Measurements from ENCODE around the gene TSPAN5. TPM values are rescaled to one million over a fixed set of nuclear protein-coding genes. Genes with fewer than 3 reads are reported as not detected.
"Not testable (repeated sequence)": the region's sequence is repeated elsewhere in the genome, so short reads cannot be mapped to it uniquely, and the experiment has no call there.

Gene TSPAN5
- total and polyA plus RNA-seq, 2 donors: 4.7 to 10.3 TPM

- WGBS: 92% methylated on average over 7 of the region's 7 CpGs
- Histone ChIP-seq H3K27me3 (ENCODE audit: control insufficient read depth in 2 of 2, insufficient read depth in 1 of 2, low read length in 1 of 2) (no peaks in the 10 kb centered on the region), H3K4me1 (ENCODE audit: control insufficient read depth in 2 of 2, insufficient read depth in 2 of 2, low read length in 2 of 2) (peaks cover 0 to 3% of the 10 kb centered on the region in 2 donors), H3K36me3 (ENCODE audit: control insufficient read depth in 2 of 2, insufficient read depth in 2 of 2, low read length in 1 of 2) (no peaks in the 10 kb centered on the region), H3K27ac (ENCODE audit: low read depth in 1 of 2, low read length in 1 of 2) (no peak overlapping the region), H3K4me3 (ENCODE audit: low read length in 2 of 2) (no peak overlapping the region), H3K9me3 (ENCODE audit: control insufficient read depth in 2 of 2, insufficient read depth in 1 of 2, low read length in 1 of 2) (peaks cover 0 to 4% of the 10 kb centered on the region in 2 donors)
- no peak for DNase-seq (ENCODE audit: low read depth in 6 of 9, low spot score in 9 of 9)
These were observed 172.5 kb downstream of the TSPAN5 start for GRCh38 chr4:98485816-98486345.

GRCh38 chr4:98484031-98484430, 174.4 kb downstream of the TSPAN5 start:
- 97% methylated on average over 3 of the region's 3 CpGs for WGBS
- no peak overlapping the region for H3K27ac ChIP-seq (ENCODE audit: low read depth in 1 of 2, low read length in 1 of 2)

GRCh38 chr4:98482847-98483806, 175.3 kb downstream of the TSPAN5 start:
- peaks cover 0 to 3% of the 10 kb centered on the region in 2 donors for H3K4me1 ChIP-seq (ENCODE audit: control insufficient read depth in 2 of 2, insufficient read depth in 2 of 2, low read length in 2 of 2)
- DNase-seq (ENCODE audit: low read depth in 6 of 9, low spot score in 9 of 9): peak in 2 of 9 donors; percentile 5 to 28
- H3K27ac ChIP-seq (ENCODE audit: low read depth in 1 of 2, low read length in 1 of 2): no peak overlapping the region
- H3K9me3 ChIP-seq (ENCODE audit: control insufficient read depth in 2 of 2, insufficient read depth in 1 of 2, low read length in 1 of 2): no peaks in the 10 kb centered on the region
- WGBS: 93% methylated on average over 10 of the region's 10 CpGs
- H3K27me3 ChIP-seq (ENCODE audit: control insufficient read depth in 2 of 2, insufficient read depth in 1 of 2, low read length in 1 of 2): no peaks in the 10 kb centered on the region
- no peak overlapping the region for H3K4me3 ChIP-seq (ENCODE audit: low read length in 2 of 2)
- peaks cover 0 to 6% of the 10 kb centered on the region in 2 donors for H3K36me3 ChIP-seq (ENCODE audit: control insufficient read depth in 2 of 2, insufficient read depth in 2 of 2, low read length in 1 of 2)

More at GRCh38 chr4:98484031-98484430, 174.4 kb downstream of the TSPAN5 start:
- Histone ChIP-seq H3K27me3 (ENCODE audit: control insufficient read depth in 2 of 2, insufficient read depth in 1 of 2, low read length in 1 of 2) (no peaks in the 10 kb centered on the region), H3K36me3 (ENCODE audit: control insufficient read depth in 2 of 2, insufficient read depth in 2 of 2, low read length in 1 of 2) (no peaks in the 10 kb centered on the region), H3K4me3 (ENCODE audit: low read length in 2 of 2) (no peak overlapping the region), H3K4me1 (ENCODE audit: control insufficient read depth in 2 of 2, insufficient read depth in 2 of 2, low read length in 2 of 2) (peaks cover 0 to 3% of the 10 kb centered on the region in 2 donors), H3K9me3 (ENCODE audit: control insufficient read depth in 2 of 2, insufficient read depth in 1 of 2, low read length in 1 of 2) (no peaks in the 10 kb centered on the region)
- no peak for DNase-seq (ENCODE audit: low read depth in 6 of 9, low spot score in 9 of 9)

- no peak overlapping the region for H3K4me3 ChIP-seq (ENCODE audit: low read length in 2 of 2)
- peaks cover 0 to 7% of the 10 kb centered on the region in 2 donors for H3K36me3 ChIP-seq (ENCODE audit: control insufficient read depth in 2 of 2, insufficient read depth in 2 of 2, low read length in 1 of 2)
- no peak overlapping the region for H3K27ac ChIP-seq (ENCODE audit: low read depth in 1 of 2, low read length in 1 of 2)
- H3K4me1 ChIP-seq (ENCODE audit: control insufficient read depth in 2 of 2, insufficient read depth in 2 of 2, low read length in 2 of 2): peaks cover 0 to 3% of the 10 kb centered on the region in 2 donors
- 85% methylated on average over 3 of the region's 3 CpGs for WGBS
- H3K9me3 ChIP-seq (ENCODE audit: control insufficient read depth in 2 of 2, insufficient read depth in 1 of 2, low read length in 1 of 2): no peaks in the 10 kb centered on the region
- no peak for DNase-seq (ENCODE audit: low read depth in 6 of 9, low spot score in 9 of 9)
- no peaks in the 10 kb centered on the region for H3K27me3 ChIP-seq (ENCODE audit: control insufficient read depth in 2 of 2, insufficient read depth in 1 of 2, low read length in 1 of 2)
These were observed 175.9 kb downstream of the TSPAN5 start for GRCh38 chr4:98482503-98482846.

- Histone ChIP-seq H3K4me3 (ENCODE audit: low read length in 2 of 2) (no peak overlapping the region), H3K27ac (ENCODE audit: low read depth in 1 of 2, low read length in 1 of 2) (no peak overlapping the region), H3K27me3 (ENCODE audit: control insufficient read depth in 2 of 2, insufficient read depth in 1 of 2, low read length in 1 of 2) (no peaks in the 10 kb centered on the region), H3K36me3 (ENCODE audit: control insufficient read depth in 2 of 2, insufficient read depth in 2 of 2, low read length in 1 of 2) (peaks cover 4 to 12% of the 10 kb centered on the region in 2 donors), H3K4me1 (ENCODE audit: control insufficient read depth in 2 of 2, insufficient read depth in 2 of 2, low read length in 2 of 2) (peaks cover 0 to 3% of the 10 kb centered on the region in 2 donors), H3K9me3 (ENCODE audit: control insufficient read depth in 2 of 2, insufficient read depth in 1 of 2, low read length in 1 of 2) (no peaks in the 10 kb centered on the region)
- 97% methylated on average over 3 of the region's 3 CpGs for WGBS
- no peak for DNase-seq (ENCODE audit: low read depth in 6 of 9, low spot score in 9 of 9)
These were observed 177.2 kb downstream of the TSPAN5 start for GRCh38 chr4:98481167-98481566.

- peaks cover 4 to 12% of the 10 kb centered on the region in 2 donors for H3K36me3 ChIP-seq (ENCODE audit: control insufficient read depth in 2 of 2, insufficient read depth in 2 of 2, low read length in 1 of 2)
- H3K9me3 ChIP-seq (ENCODE audit: control insufficient read depth in 2 of 2, insufficient read depth in 1 of 2, low read length in 1 of 2): no peaks in the 10 kb centered on the region
- WGBS: 87% methylated on average over 5 of the region's 5 CpGs
- H3K4me1 ChIP-seq (ENCODE audit: control insufficient read depth in 2 of 2, insufficient read depth in 2 of 2, low read length in 2 of 2): peaks cover 0 to 3% of the 10 kb centered on the region in 2 donors
- no peak overlapping the region for H3K27ac ChIP-seq (ENCODE audit: low read depth in 1 of 2, low read length in 1 of 2)
- H3K4me3 ChIP-seq (ENCODE audit: low read length in 2 of 2): no peak overlapping the region
- no peaks in the 10 kb centered on the region for H3K27me3 ChIP-seq (ENCODE audit: control insufficient read depth in 2 of 2, insufficient read depth in 1 of 2, low read length in 1 of 2)
- DNase-seq (ENCODE audit: low read depth in 6 of 9, low spot score in 9 of 9): no peak
These were observed 177.9 kb downstream of the TSPAN5 start for GRCh38 chr4:98480535-98480934.

- not testable (repeated sequence) for H3K27ac ChIP-seq (ENCODE audit: low read depth in 1 of 2, low read length in 1 of 2); H3K27me3 ChIP-seq (ENCODE audit: control insufficient read depth in 2 of 2, insufficient read depth in 1 of 2, low read length in 1 of 2); H3K4me1 ChIP-seq (ENCODE audit: control insufficient read depth in 2 of 2, insufficient read depth in 2 of 2, low read length in 2 of 2); H3K4me3 ChIP-seq (ENCODE audit: low read length in 2 of 2); DNase-seq (ENCODE audit: low read depth in 6 of 9, low spot score in 9 of 9); H3K9me3 ChIP-seq (ENCODE audit: control insufficient read depth in 2 of 2, insufficient read depth in 1 of 2, low read length in 1 of 2)
- H3K36me3 ChIP-seq (ENCODE audit: control insufficient read depth in 2 of 2, insufficient read depth in 2 of 2, low read length in 1 of 2): peaks cover 4 to 16% of the 10 kb centered on the region in 2 donors
- WGBS: 93% methylated on average over 2 of the region's 2 CpGs
These were observed 178.8 kb downstream of the TSPAN5 start for GRCh38 chr4:98479590-98479989.

- Histone ChIP-seq H3K36me3 (ENCODE audit: control insufficient read depth in 2 of 2, insufficient read depth in 2 of 2, low read length in 1 of 2) (peaks cover 4 to 18% of the 10 kb centered on the region in 2 donors), H3K4me1 (ENCODE audit: control insufficient read depth in 2 of 2, insufficient read depth in 2 of 2, low read length in 2 of 2) (no peaks in the 10 kb centered on the region), H3K9me3 (ENCODE audit: control insufficient read depth in 2 of 2, insufficient read depth in 1 of 2, low read length in 1 of 2) (no peaks in the 10 kb centered on the region), H3K27ac (ENCODE audit: low read depth in 1 of 2, low read length in 1 of 2) (no peak overlapping the region), H3K4me3 (ENCODE audit: low read length in 2 of 2) (no peak overlapping the region), H3K27me3 (ENCODE audit: control insufficient read depth in 2 of 2, insufficient read depth in 1 of 2, low read length in 1 of 2) (no peaks in the 10 kb centered on the region)
- 99% methylated on average over 9 of the region's 9 CpGs for WGBS
- DNase-seq (ENCODE audit: low read depth in 6 of 9, low spot score in 9 of 9): no peak
These were observed 181.5 kb downstream of the TSPAN5 start for GRCh38 chr4:98476891-98477290.

- Histone ChIP-seq H3K4me1 (ENCODE audit: control insufficient read depth in 2 of 2, insufficient read depth in 2 of 2, low read length in 2 of 2) (peaks cover 3 to 8% of the 10 kb centered on the region in 2 donors), H3K9me3 (ENCODE audit: control insufficient read depth in 2 of 2, insufficient read depth in 1 of 2, low read length in 1 of 2) (no peaks in the 10 kb centered on the region), H3K27ac (ENCODE audit: low read depth in 1 of 2, low read length in 1 of 2) (peak overlapping the region in 1 of 2 donors; percentile 13), H3K4me3 (ENCODE audit: low read length in 2 of 2) (no peak overlapping the region), H3K27me3 (ENCODE audit: control insufficient read depth in 2 of 2, insufficient read depth in 1 of 2, low read length in 1 of 2) (no peaks in the 10 kb centered on the region), H3K36me3 (ENCODE audit: control insufficient read depth in 2 of 2, insufficient read depth in 2 of 2, low read length in 1 of 2) (peaks cover 9 to 20% of the 10 kb centered on the region in 2 donors)
- WGBS: 95% methylated on average over 3 of the region's 3 CpGs
- no peak for DNase-seq (ENCODE audit: low read depth in 6 of 9, low spot score in 9 of 9)
These were observed 184.0 kb downstream of the TSPAN5 start for GRCh38 chr4:98474408-98474844.

Data from thymus (tissue), 11 donors.